CD14-positive monocyte (primary cell): Measurements from ENCODE around the gene GAREM1. TPM values are rescaled to one million over a fixed set of nuclear protein-coding genes. Genes with fewer than 3 reads are reported as not detected.

Experiments
- DNase-seq, 3 donors: peaks; one replicate each; pipeline ENCODE4 v3.0.0-alpha.2; 2011 to 2022
- H2AFZ ChIP-seq: 2 replicates; pipeline ENCODE4 v1.6.0; 2012; ENCODE audit warnings: mild to moderate bottlenecking, low read depth, low read length, inconsistent platforms; ENCODE audit not compliant: insufficient read depth, poor library complexity, severe bottlenecking
- H3K27ac ChIP-seq, 2 donors: 1 replicate in 1 of 2; 2 replicates in 1 of 2; pipeline ENCODE4 v1.5.1; 2012 to 2013; ENCODE audit warnings: low read length in 2 of 2, control low read depth in 1 of 2, inconsistent platforms in 1 of 2, low read depth in 1 of 2, mild to moderate bottlenecking in 1 of 2
- H3K27me3 ChIP-seq, 2 donors: one replicate each; pipeline versions ENCODE4 v1.6.0 to v1.6.1; 2011 to 2013; ENCODE audit warnings: low read length in 2 of 2; ENCODE audit not compliant: control insufficient read depth in 2 of 2, insufficient read depth in 2 of 2
- H3K36me3 ChIP-seq, 2 donors: replicated peaks in 1 of 2; 1 replicate in 1 of 2; 2 replicates in 1 of 2; pipeline versions ENCODE4 v1.5.1 to v1.6.1; 2012 to 2013; ENCODE audit warnings: low read length in 2 of 2, control low read depth in 1 of 2, inconsistent platforms in 1 of 2, mild to moderate bottlenecking in 1 of 2; ENCODE audit not compliant: insufficient read depth in 2 of 2, control insufficient read depth in 1 of 2
- H3K4me1 ChIP-seq, 2 donors: 1 replicate in 1 of 2; 2 replicates in 1 of 2; pipeline versions ENCODE4 v1.5.1 to v1.6.1; 2012 to 2013; ENCODE audit warnings: low read length in 2 of 2, control low read depth in 1 of 2, inconsistent platforms in 1 of 2, mild to moderate bottlenecking in 1 of 2, moderate library complexity in 1 of 2; ENCODE audit not compliant: insufficient read depth in 2 of 2, control insufficient read depth in 1 of 2
- H3K4me2 ChIP-seq: replicated peaks from 2 replicates; pipeline ENCODE3; 2012; ENCODE audit warnings: low read length, moderate library complexity, mild to moderate bottlenecking; ENCODE audit not compliant: poor library complexity, severe bottlenecking; ENCODE audit errors: extremely low read depth
- H3K4me3 ChIP-seq, 3 experiments: fragments of 200-600 bp in 1 of 3; sonication (generic) in 1 of 3; replicated peaks in 1 of 3; 1 replicate in 2 of 3; 2 replicates in 1 of 3; pipeline ENCODE4 v1.5.1; 2011 to 2013; ENCODE audit warnings: low read length in 3 of 3, mild to moderate bottlenecking in 3 of 3, control low read depth in 2 of 3, low read depth in 2 of 3, inconsistent platforms in 1 of 3, moderate library complexity in 1 of 3
- H3K79me2 ChIP-seq: 2 replicates; pipeline ENCODE4 v1.6.0; 2012; ENCODE audit warnings: mild to moderate bottlenecking, control low read depth, inconsistent platforms, low read length, moderate library complexity; ENCODE audit not compliant: insufficient read depth
- H3K9ac ChIP-seq: 2 replicates; pipeline ENCODE4 v1.6.0; 2017; ENCODE audit warnings: low read length, mild to moderate bottlenecking; ENCODE audit not compliant: insufficient read depth, poor library complexity, severe bottlenecking
- H3K9me3 ChIP-seq, 2 donors: replicated peaks in 1 of 2; 1 replicate in 1 of 2; 2 replicates in 1 of 2; pipeline versions ENCODE4 v1.5.1 to v1.6.1; 2012 to 2013; ENCODE audit warnings: low read length in 2 of 2, control low read depth in 1 of 2; ENCODE audit not compliant: control insufficient read depth in 1 of 2, insufficient read depth in 1 of 2
- H4K20me1 ChIP-seq: 2 replicates; pipeline ENCODE4 v1.6.0; 2012; ENCODE audit warnings: mild to moderate bottlenecking, low read length, control low read depth, moderate library complexity; ENCODE audit not compliant: insufficient read depth
- H3K27ac Mint-ChIP-seq, 7 donors: one replicate each; pipeline ENCODE4 v1.8.0; 2020; ENCODE audit warnings: mild to moderate bottlenecking in 7 of 7, mixed read lengths in 7 of 7, moderate library complexity in 6 of 7, inconsistent platforms in 2 of 7
- H3K27me3 Mint-ChIP-seq, 3 donors: one replicate each; pipeline ENCODE4 v1.8.0; 2021 to 2022; ENCODE audit warnings: low read depth in 3 of 3, mild to moderate bottlenecking in 3 of 3, mixed read lengths in 3 of 3, moderate library complexity in 3 of 3, inconsistent platforms in 1 of 3
- H3K36me3 Mint-ChIP-seq, 2 donors: one replicate each; pipeline ENCODE4 v1.8.0; 2020; ENCODE audit warnings: mixed read lengths in 2 of 2, inconsistent platforms in 1 of 2, mild to moderate bottlenecking in 1 of 2
- H3K4me1 Mint-ChIP-seq: one replicate; pipeline ENCODE4 v1.8.0; 2020; ENCODE audit warnings: mild to moderate bottlenecking, mixed read lengths
- H3K4me3 Mint-ChIP-seq, 2 donors: one replicate each; pipeline ENCODE4 v1.8.0; 2020; ENCODE audit warnings: mild to moderate bottlenecking in 2 of 2, mixed read lengths in 2 of 2, moderate library complexity in 1 of 2
- H3K9me3 Mint-ChIP-seq, 7 donors: one replicate each; pipeline ENCODE4 v1.8.0; 2020 to 2022; ENCODE audit warnings: mixed read lengths in 7 of 7, mild to moderate bottlenecking in 6 of 7, moderate library complexity in 6 of 7, inconsistent platforms in 2 of 7
- WGBS: methylation state at CpG from one replicate; pipeline ENCODE4 v1.1.5; 2013; ENCODE audit warnings: missing lambda C conversion rate; ENCODE audit not compliant: insufficient coverage; 5-methylcytosine and 5-hydroxymethylcytosine counted together
- intact Hi-C, 2 donors: fragments of 100-400 bp; cut with micrococcal nuclease; formaldehyde crosslinking; loops; one replicate each; pipeline versions ENCODE4 v1.15.0 to v1.15.1; 2023
- polyA plus RNA-seq, 3 donors: library from polyadenylated mRNA; depleted of rRNA in 1 of 3; unstranded in 2 of 3; stranded (reverse) in 1 of 3; fragments of 300-500 nt in 2 of 3; fragments of >200 nt in 1 of 3; fragmentation: Illumina TruSeq in 2 of 3; gene quantifications; 1 replicate in 2 of 3; 2 replicates in 1 of 3; pipeline ENCODE4 v1.2.3, GENCODE V29; 2012 to 2021
- TF ChIP-seq, protein P1 (sequence below): fragments of 200-600 bp; IDR thresholded peaks from one replicate; pipeline ENCODE4 v1.8.0; 2022; ENCODE audit warnings: antibody characterized with exemption, mild to moderate bottlenecking

The GAREM1 gene
- polyA plus RNA-seq, 3 donors: 0.24 TPM; not detected in 2

DNA sequence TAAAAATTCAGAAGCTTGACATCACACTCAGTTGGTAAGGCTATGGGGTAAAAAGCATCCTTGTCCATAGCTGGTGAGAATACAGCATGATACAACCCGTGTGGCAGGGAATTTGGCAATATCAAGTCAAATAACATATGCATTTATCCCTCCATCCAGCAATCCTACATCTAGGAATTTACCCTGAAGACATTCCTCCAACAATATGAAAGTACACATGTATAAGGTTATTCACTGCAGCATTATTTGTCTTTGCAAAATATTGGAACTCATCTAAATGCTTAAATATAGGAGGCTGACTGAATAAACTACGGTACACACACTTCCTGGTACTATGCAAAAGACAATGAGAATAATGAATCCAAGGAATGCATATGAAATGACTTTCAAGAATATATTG, 179.9 kb downstream of the GAREM1 start:
- H3K79me2 ChIP-seq: no peaks in the 10 kb centered on the region
- H3K9ac ChIP-seq: no peak overlapping the region
- H4K20me1 ChIP-seq: no peaks in the 10 kb centered on the region
- H3K27ac ChIP-seq: no peak overlapping the region
- H3K9me3 Mint-ChIP-seq: peaks cover 0 to 2% (median 0%) of the 10 kb centered on the region in 7 donors
- TF ChIP-seq, protein P1, sequence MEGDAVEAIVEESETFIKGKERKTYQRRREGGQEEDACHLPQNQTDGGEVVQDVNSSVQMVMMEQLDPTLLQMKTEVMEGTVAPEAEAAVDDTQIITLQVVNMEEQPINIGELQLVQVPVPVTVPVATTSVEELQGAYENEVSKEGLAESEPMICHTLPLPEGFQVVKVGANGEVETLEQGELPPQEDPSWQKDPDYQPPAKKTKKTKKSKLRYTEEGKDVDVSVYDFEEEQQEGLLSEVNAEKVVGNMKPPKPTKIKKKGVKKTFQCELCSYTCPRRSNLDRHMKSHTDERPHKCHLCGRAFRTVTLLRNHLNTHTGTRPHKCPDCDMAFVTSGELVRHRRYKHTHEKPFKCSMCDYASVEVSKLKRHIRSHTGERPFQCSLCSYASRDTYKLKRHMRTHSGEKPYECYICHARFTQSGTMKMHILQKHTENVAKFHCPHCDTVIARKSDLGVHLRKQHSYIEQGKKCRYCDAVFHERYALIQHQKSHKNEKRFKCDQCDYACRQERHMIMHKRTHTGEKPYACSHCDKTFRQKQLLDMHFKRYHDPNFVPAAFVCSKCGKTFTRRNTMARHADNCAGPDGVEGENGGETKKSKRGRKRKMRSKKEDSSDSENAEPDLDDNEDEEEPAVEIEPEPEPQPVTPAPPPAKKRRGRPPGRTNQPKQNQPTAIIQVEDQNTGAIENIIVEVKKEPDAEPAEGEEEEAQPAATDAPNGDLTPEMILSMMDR: no peak
- H3K4me3 Mint-ChIP-seq: no peak overlapping the region
- no peaks in the 10 kb centered on the region for H3K4me1 ChIP-seq
- no peaks in the 10 kb centered on the region for H3K9me3 ChIP-seq
- no peak overlapping the region for H3K4me3 ChIP-seq
- no peak overlapping the region for H2AFZ ChIP-seq
- peaks cover 3 to 15% (median 4%) of the 10 kb centered on the region in 3 donors for H3K27me3 Mint-ChIP-seq
- DNase-seq: no peak
- WGBS: no CpG with 5 or more reads among the region's 2 CpGs
- no peaks in the 10 kb centered on the region for H3K36me3 ChIP-seq
- no peaks in the 10 kb centered on the region for H3K27me3 ChIP-seq
- H3K36me3 Mint-ChIP-seq: no peaks in the 10 kb centered on the region
- no peak overlapping the region for H3K27ac Mint-ChIP-seq
- H3K4me2 ChIP-seq: no peak overlapping the region
- intact Hi-C loops: no loop called here
- H3K4me1 Mint-ChIP-seq: no peaks in the 10 kb centered on the region

DNA sequence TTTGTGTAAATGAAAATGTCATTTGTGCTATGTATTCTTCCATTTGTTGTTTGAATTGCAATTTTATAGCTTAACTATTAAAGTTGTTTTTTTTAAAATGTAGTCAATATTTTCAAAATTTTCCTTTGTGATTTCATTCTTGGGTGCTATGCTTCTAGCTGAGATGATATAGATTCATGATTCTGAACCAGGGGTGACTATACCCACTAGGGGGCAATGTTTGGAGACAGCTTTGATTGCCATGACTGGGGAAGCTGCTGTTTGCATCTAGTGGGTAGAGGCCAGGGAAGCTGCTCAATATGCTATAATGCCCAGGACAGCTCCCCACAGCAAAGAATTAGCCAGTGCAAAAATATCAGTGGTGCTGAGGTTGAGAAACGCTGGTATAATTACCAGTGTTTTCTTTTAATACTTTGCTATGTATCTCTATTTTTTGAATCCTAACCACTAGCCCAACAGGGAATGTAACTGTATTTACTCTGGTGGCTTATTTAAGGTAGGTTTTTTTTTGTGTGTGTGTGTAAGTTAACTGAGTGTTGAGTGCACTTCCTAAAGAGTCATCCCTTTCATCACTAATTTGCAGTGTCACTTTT, 181.1 kb downstream of the GAREM1 start:
- TF ChIP-seq, protein P1: peak; percentile 59
- no peaks in the 10 kb centered on the region for H3K4me1 ChIP-seq
- Mint-ChIP-seq H3K27ac (no peak overlapping the region), H3K9me3 (peaks cover 0 to 2% (median 0%) of the 10 kb centered on the region in 7 donors), H3K27me3 (peaks cover 3 to 20% (median 4%) of the 10 kb centered on the region in 3 donors), H3K4me3 (no peak overlapping the region), H3K36me3 (no peaks in the 10 kb centered on the region), H3K4me1 (no peaks in the 10 kb centered on the region)
- no peak overlapping the region for H2AFZ ChIP-seq
- H3K27me3 ChIP-seq: no peaks in the 10 kb centered on the region
- H3K4me3 ChIP-seq: no peak overlapping the region
- no peak overlapping the region for H3K27ac ChIP-seq
- H3K9ac ChIP-seq: no peak overlapping the region
- no peaks in the 10 kb centered on the region for H3K36me3 ChIP-seq
- intact Hi-C loops: no loop called here
- H3K9me3 ChIP-seq: no peaks in the 10 kb centered on the region
- WGBS: no CpG with 5 or more reads among the region's 1 CpG
- no peak overlapping the region for H3K4me2 ChIP-seq
- H3K79me2 ChIP-seq: no peaks in the 10 kb centered on the region
- no peak for DNase-seq
- no peaks in the 10 kb centered on the region for H4K20me1 ChIP-seq
